ENCODE results near the gene ZNF587B. TPM values are rescaled to one million over a fixed set of nuclear protein-coding genes. Genes with fewer than 3 reads are reported as not detected.
"Not testable (repeated sequence)": the region's sequence is repeated elsewhere in the genome, so short reads cannot be mapped to it uniquely, and the experiment has no call there.

ZNF587B gene
- total and polyA plus RNA-seq, 10 of the 15 experiments (the other 5 are each of a cell fraction or from before 2014, with no cell fraction given), result 4.1 to 33.9 (median 15.2) TPM

DNA sequence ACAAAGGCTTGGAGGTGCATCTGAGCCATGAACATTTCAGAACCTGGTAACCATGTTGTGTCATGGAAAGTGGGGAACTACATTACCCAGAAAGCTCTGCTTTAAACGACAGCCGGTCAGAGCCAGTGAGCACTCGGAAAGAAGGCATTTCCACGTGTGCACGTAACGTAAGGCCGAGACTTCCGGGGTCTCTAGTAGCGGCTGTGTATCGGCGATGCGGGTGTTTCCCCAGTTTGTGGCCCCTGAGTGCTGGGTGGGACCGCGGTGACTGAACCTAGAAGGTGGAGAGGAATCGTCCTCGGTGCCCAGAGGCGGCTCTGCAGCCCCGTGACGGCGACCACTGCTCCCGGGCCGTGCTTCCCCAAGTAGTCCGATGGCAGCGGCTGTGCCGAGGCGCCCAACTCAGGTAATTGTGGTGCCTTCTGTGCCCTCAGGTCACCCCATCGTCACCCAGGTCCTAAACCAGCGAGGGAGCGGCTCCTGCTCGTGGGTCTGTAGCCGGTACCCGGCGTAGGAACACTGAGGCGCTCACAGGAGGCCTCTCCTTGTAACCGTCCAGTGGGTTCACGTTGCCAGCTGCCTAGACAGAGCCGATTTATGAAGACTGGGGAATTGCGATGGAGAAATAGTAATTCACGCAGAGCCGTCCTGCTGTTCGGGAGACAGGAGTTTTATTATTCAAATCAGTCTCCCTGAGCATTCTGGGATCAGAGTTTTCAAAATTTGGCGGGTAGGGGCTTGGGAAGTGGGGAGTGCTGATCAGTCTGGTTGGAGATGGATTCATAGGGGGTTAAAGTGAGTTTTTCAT, 19.8 kb downstream of the ZNF587B start, which contains the start of gene ZNF587:
TSS of gene ZNF587 (plus strand) at position 194 of the 808 bp plus-strand sequence. CDS start at position 374, 180 bp downstream.
- Histone ChIP-seq H3K4me3 (peak within 1 kb of the TSS; percentile 99), H3K9ac (ENCODE audit: control insufficient read depth, insufficient read depth, low read length) (peak within 1 kb of the TSS; percentile 93), H2AFZ (ENCODE audit: control insufficient read depth, low read depth, low read length) (peak within 1 kb of the TSS; percentile 58), H3K79me2 (ENCODE audit: control insufficient read depth, insufficient read depth, low read length) (peaks cover 24% of the 10 kb centered on the region), H3K27ac (ENCODE audit: control insufficient read depth, insufficient read depth) (peak within 1 kb of the TSS; percentile 92), H3K4me2 (ENCODE audit: control insufficient read depth, insufficient read depth) (peak within 1 kb of the TSS; percentile 79)
- SMC1A ChIA-PET (ENCODE audit: uncharacterized antibody, unreplicated experiment), result interaction anchor here (0.7 to 1.0 kb wide), 3 partner anchors 11 to 168 kb away, joined by 3 to 4 read pairs (median 3); partner anchors contain the start of gene ZNF551
- H3K36me3 ChIP-seq (ENCODE audit: control insufficient read depth in 2 of 2, insufficient read depth in 2 of 2, low read length in 1 of 2); H3K4me1 ChIP-seq (ENCODE audit: control insufficient read depth, insufficient read depth, low read length); H4K20me1 ChIP-seq (ENCODE audit: control insufficient read depth, insufficient read depth); in situ Hi-C loops (cut with MboI); intact Hi-C loops (cut with micrococcal nuclease; ENCODE audit: unreplicated experiment); H3K27me3 ChIP-seq (replicated peaks in 1 of 2; ENCODE audit: control insufficient read depth in 2 of 2, insufficient read depth in 2 of 2, low read length in 1 of 2); H3K9me3 ChIP-seq (replicated peaks; ENCODE audit: control insufficient read depth, insufficient read depth, low read length); RAD21 ChIA-PET (ENCODE audit: unreplicated experiment); CTCF ChIA-PET: not testable (repeated sequence)
- POLR2A ChIA-PET, result interaction anchor here (0.6 kb wide), 1 partner anchor 615 kb away, joined by 5 read pairs; no protein-coding TSS in a partner anchor
- DNase-seq (ENCODE audit: low read depth, low spot score) (peak; percentile 65), ATAC-seq (peak; percentile 99), FAIRE-seq (peak; percentile 82)
- BruUV-seq (replicated peaks), result TSS peak; percentile 74
- WGBS (ENCODE audit: insufficient coverage, insufficient replicate concordance, low lambda C conversion rate, missing lambda C conversion rate), result 2% methylated on average over 42 of the region's 42 CpGs
- TF ChIP-seq CREB1 (IDR thresholded peaks at IDR 0.05; ENCODE audit: low read depth) (peak; percentile 90), CREM (IDR thresholded peaks at IDR 0.05; ENCODE audit: low read depth) (peak; percentile 86; the same call in 1 of the 2 replicates), POLR2A (IDR thresholded peaks at IDR 0.05; ENCODE audit: low read depth, low read length) (peak; percentile 87), NR2F1 (conservative IDR thresholded peaks at IDR 0.05) (0 out of 2 replicates have a peak, but pooled peaks have one; percentile 61), CBFB (IDR thresholded peaks at IDR 0.05; ENCODE audit: low read depth) (peak; percentile 74; the same call in 1 of the 2 replicates), SP1 (IDR thresholded peaks at IDR 0.05; ENCODE audit: low read depth, low read length) (peak; percentile 55), LARP7 (IDR thresholded peaks at IDR 0.05) (peak; percentile 40; the same call in 1 of the 2 replicates), POLR2AphosphoS2 (IDR thresholded peaks at IDR 0.05; ENCODE audit: low read depth, low read length) (peak; percentile 56), CHD2 (IDR thresholded peaks at IDR 0.05; ENCODE audit: borderline replicate concordance, low read depth, low read length) (peak; percentile 79; the same call in 1 of the 2 replicates), TAF1 (IDR thresholded peaks at IDR 0.05; ENCODE audit: borderline replicate concordance, low read depth, low read length) (peak; percentile 70), GATAD2B (conservative IDR thresholded peaks at IDR 0.05; ENCODE audit: low read depth) (peak; percentile 52; the same call in 1 of the 2 replicates), SIN3A (IDR thresholded peaks at IDR 0.05; ENCODE audit: low read depth, low read length) (peak; percentile 61; the same call in 1 of the 2 replicates), POLR2AphosphoS5 (IDR thresholded peaks at IDR 0.05; ENCODE audit: low read length) (peak; percentile 91), IKZF1 (conservative IDR thresholded peaks at IDR 0.05) (peak; percentile 84), POU2F2 (IDR thresholded peaks at IDR 0.05; ENCODE audit: borderline replicate concordance, low read depth, low read length) (0 out of 3 replicates have a peak, but pooled peaks have one; percentile 45), GABPA (IDR thresholded peaks at IDR 0.05; ENCODE audit: low read depth) (peak; percentile 87), PML (IDR thresholded peaks at IDR 0.05; ENCODE audit: low read length) (0 out of 2 replicates have a peak, but pooled peaks have one; percentile 57), BHLHE40 (IDR thresholded peaks at IDR 0.05; ENCODE audit: borderline replicate concordance in 1 of 2, low read depth in 2 of 2, low read length in 1 of 2) (peak; percentile 49 to 76; a peak in 3 of 4 replicates)
- TF ChIP-seq, protein P1, sequence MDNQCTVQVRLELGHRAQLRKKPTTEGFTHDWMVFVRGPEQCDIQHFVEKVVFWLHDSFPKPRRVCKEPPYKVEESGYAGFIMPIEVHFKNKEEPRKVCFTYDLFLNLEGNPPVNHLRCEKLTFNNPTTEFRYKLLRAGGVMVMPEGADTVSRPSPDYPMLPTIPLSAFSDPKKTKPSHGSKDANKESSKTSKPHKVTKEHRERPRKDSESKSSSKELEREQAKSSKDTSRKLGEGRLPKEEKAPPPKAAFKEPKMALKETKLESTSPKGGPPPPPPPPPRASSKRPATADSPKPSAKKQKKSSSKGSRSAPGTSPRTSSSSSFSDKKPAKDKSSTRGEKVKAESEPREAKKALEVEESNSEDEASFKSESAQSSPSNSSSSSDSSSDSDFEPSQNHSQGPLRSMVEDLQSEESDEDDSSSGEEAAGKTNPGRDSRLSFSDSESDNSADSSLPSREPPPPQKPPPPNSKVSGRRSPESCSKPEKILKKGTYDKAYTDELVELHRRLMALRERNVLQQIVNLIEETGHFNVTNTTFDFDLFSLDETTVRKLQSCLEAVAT (IDR thresholded peaks at IDR 0.05), result 0 out of 2 replicates have a peak, but pooled peaks have one; percentile 62
- TF ChIP-seq, protein P2, sequence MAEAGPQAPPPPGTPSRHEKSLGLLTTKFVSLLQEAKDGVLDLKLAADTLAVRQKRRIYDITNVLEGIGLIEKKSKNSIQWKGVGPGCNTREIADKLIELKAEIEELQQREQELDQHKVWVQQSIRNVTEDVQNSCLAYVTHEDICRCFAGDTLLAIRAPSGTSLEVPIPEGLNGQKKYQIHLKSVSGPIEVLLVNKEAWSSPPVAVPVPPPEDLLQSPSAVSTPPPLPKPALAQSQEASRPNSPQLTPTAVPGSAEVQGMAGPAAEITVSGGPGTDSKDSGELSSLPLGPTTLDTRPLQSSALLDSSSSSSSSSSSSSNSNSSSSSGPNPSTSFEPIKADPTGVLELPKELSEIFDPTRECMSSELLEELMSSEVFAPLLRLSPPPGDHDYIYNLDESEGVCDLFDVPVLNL (IDR thresholded peaks at IDR 0.05; ENCODE audit: low read depth, low read length), result peak; percentile 66

Measured in GM12878 (cell line).